Dermis blood vessel endothelial cell (primary cell): Measurements from ENCODE around the gene RHD. TPM values are rescaled to one million over a fixed set of nuclear protein-coding genes. Genes with fewer than 3 reads are reported as not detected.
A peak's percentile ranks its signal among the peaks of the same experiment; 100 is the strongest.
"Not testable (repeated sequence)": the region's sequence is repeated elsewhere in the genome, so short reads cannot be mapped to it uniquely, and the experiment has no call there.

Source experiments
- DNase-seq: peaks from one replicate; pipeline ENCODE4 v3.0.0; 2010
- total RNA-seq: library from RNA; depleted of rRNA; stranded (reverse); fragments of >200 nt; gene quantifications from 2 replicates; pipeline ENCODE4 v1.2.3, GENCODE V29; 2014

Gene RHD
- total RNA-seq, 1 donor from 2014 or later, result 0.34 TPM

DNA sequence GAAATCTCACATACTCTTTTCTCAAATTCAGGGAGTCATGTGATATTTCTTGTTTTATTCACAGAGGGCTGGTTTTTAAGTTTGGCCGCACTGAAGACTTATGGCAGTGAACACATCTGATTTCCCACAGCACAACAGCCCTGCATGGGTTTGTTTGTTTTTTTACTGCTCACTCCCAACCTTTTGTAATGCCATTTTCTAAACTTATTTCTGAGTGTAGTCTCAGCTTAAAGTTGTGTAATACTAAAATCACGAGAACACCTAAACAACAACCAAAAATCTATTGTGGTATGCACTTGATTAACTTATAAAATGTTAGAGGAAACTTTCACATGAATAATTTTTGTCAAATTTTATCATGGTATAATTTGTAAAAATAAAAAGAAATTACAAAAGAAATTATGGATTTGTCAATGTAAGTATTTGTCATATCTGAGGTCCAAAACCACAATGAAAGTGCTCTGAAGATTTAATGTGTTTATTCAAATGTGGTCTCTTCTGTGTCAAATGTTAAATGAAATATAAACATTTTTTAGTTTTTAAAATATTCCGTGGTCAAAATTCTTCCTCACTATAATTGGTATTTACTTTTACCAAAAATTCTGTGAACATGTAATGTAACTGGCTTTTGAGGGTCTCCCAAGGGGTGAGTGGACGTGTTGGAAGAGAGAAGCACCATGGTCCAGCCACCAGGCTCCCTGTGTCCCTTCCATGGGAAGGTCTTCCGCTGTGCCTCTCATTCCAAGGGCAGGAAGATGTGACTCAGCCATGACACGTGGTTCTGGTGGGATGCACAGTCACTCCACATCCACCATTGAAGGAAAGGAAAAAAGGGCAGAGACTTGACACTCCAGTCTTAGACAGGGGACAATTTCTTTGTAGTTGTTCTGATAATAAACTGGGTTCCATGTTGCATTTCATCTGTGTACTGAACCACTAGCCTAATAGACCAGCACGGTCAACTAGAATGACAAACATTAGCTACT, 88.6 kb downstream of the RHD start:
- DNase-seq, result peak; percentile 83

DNA sequence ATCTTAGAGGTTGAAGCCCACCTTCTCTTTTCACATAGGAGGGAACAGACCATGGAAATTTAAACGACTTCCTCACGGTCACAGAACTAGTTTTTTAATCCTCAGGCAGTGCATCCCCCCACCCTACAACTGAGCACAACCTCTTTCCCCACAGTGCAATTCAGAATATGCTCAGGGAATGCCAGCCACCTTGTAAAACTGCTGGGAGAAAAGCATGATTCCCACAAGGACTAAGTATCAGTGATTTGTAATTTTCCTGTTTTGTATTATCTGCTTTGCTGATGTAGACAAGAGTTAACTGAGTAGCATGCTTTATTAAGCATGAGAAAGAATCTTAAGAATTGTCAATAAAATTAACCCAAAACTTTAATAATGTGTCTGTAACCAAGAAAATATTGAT, 89.6 kb downstream of the RHD start:
- DNase-seq, result peak; percentile 5

DNA sequence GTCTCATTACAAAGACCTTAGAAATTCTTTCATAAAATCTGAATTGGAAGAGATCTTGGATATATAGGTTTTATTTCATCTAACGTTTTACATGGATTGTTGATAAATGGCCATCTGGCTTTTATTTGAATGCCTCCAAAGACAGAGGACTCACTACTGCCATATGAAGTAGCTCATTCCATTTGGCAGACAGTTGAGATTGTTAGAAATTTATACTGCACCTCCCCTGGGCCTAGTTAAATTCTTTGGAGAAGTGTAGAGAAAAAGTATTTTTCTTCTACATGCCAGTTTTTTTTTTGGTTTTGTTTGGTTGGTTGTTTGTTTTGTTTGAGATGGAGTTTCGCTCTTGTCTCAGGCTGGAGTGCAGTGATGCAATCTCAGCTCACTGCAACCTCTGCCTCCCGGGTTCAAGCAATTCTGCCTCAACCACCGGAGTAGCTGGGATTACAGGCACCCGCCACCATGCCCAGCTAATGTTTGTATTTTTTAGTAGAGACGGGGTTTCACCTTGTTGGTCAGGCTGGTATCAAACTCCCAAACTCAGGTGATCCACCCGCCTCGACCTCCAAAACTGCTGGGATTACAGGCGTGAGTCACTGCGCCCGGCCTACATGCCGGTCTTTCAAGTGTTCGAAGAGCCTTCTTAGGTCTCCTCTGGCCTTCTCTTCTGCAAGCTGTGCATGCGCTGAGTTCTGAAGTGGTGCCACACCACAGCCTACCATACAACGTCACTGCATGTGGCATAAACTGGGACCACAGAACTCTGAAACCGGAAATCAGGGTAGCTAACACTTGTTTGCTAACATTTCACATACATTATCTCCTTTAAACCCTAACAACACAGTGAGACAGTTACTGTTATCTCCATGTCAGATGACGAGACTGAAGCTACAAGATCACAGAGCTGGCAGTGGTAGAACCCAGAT, 90.6 kb downstream of the RHD start:
- DNase-seq, result not testable (repeated sequence)

DNA sequence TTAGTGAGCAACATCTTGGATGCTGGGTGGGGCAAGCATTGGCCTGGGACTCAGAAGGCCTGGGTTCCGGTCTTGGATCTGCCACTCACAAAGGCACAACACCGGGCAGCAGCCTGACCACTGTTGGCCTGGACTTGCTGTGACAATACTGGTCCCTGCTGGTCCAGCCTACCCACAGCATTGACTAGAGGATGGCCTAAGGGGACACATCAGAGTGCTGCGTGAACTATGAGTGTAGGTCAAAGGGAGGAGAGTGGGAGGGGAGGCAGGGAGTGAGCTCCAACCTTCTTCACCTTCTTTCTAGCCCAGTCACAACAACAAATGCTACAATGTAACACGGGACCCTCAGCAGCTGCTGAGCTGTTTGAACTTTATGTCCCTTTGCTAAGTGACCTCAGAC, 96.9 kb downstream of the RHD start:
- DNase-seq, result no peak

DNA sequence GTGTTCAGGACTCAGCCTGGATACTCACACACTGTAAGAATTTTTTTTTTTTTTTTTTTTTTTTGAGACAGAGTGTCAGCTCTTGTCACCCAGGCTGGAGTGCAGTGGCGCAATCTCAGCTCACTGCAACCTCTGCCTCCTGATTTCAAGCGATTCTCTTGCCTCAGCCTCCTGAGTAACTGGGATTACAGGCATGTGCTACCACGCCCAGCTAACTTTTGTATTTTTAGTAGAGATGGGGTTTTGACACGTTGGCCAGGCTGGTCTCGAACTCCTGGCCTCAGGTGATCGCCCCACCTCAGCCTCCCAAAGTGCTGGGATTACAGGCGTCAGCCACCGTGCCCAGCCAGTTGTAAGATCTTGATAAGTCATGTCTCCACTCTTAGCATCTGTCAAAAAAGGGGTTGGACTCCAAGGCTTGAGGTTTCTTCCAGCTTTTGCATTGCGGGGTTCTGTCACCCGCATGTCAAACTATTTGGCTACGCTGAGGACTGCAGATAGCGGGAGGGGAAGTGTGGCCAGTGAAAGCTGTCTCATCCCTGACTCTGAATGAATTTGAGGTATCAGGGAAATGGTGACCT, 97.5 kb downstream of the RHD start:
- DNase-seq, result not testable (repeated sequence)

DNA sequence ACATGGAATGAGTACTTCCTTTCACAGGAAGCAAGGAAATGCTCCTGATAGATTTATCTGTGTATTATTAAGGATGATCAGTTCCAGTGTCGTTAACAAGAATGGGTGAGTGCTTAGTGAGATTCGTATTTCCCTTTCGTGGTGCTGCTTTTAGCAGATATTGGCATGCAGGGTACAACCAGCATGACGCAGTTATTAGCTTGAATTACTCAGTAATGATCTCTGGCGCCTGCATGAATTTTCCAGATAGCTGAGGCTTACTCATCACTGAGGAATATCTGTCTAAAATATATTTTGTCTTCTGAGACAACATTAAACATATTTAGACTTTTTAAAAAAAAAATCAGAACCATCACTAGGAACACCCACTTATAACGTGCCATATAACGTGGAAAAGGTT, 99.4 kb downstream of the RHD start:
- peak; percentile 47 for DNase-seq

DNA sequence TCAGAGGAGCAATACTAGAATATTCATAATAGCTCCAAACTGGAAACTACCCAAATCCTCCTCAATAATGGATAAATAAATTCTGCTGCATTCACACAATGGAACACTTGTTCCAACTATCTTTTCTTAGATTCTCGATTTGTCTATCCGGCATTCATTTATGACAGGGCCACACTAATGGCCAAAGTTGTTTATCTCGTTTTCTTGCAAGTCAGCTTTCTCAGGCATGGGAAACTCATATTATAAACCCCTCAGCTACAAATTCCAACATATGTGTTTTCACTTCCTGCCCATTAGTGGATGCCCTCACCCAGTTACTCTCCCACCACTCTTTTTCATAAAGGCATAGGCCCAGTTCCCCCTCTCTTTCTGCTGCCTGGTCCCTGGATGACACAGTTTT, 106.1 kb downstream of the RHD start:
- DNase-seq, result not testable (repeated sequence)

Other genes starting within 250 kb of the RHD start
- 46.1 and 56.8 TPM in 2 replicates for gene SYF2, start 40.0 kb upstream of the RHD start, total RNA-seq
- gene RSRP1, start 25.1 kb upstream of the RHD start, total RNA-seq, result 111 and 342 TPM in 2 replicates
- 171 and 248 TPM in 2 replicates for gene TMEM50A, start 65.8 kb downstream of the RHD start, total RNA-seq
- gene RHCE, start 148.3 kb downstream of the RHD start, total RNA-seq, result 0.34 and 0.93 TPM in 2 replicates
- 28.5 and 29.1 TPM in 2 replicates for gene MACO1, start 158.4 kb downstream of the RHD start, total RNA-seq